Pancreas (tissue), 10 donors: Measurements from ENCODE around the gene GRIP2. TPM values are rescaled to one million over a fixed set of nuclear protein-coding genes. Genes with fewer than 3 reads are reported as not detected.

Experiments
- ATAC-seq, 4 donors: fragments of 200-7000 bp; cut with Tn5 transposase; one replicate each; pipeline versions ENCODE4 v1.8.0 to v1.9.1; 2020; ENCODE audit warnings: mild to moderate bottlenecking in 4 of 4, moderate library complexity in 4 of 4
- DNase-seq, 6 donors: peaks; one replicate each; pipeline ENCODE4 v3.0.0-alpha.2; 2020
- FAIRE-seq: peaks from 2 replicates; lab custom pipeline; 2012; peaks lifted over from hg19 to GRCh38; lab: Jason Lieb, UNC
- H3K27ac ChIP-seq, 4 donors: fragments of 200-600 bp; sonication (generic); 1 replicate in 3 of 4; 2 replicates in 1 of 4; pipeline versions ENCODE4 v1.5.0 to v1.8.0; 2020
- H3K27me3 ChIP-seq, 4 donors: fragments of 200-600 bp; one replicate each; pipeline ENCODE4 v1.8.0; 2021
- H3K36me3 ChIP-seq, 3 donors: fragments of 200-600 bp; sonication (generic) in 1 of 3; one replicate each; pipeline versions ENCODE4 v1.5.0 to v1.8.0; 2020 to 2021
- H3K4me1 ChIP-seq, 3 donors: fragments of 200-600 bp; one replicate each; pipeline ENCODE4 v1.8.0; 2021
- H3K4me3 ChIP-seq, 4 donors: fragments of 200-600 bp; sonication (generic) in 2 of 4; one replicate each; pipeline versions ENCODE4 v1.5.0 to v1.8.0; 2020 to 2021
- H3K9me3 ChIP-seq, 4 donors: fragments of 200-600 bp; one replicate each; pipeline ENCODE4 v1.8.0; 2021
- WGBS, 2 donors: extraction: QIAGEN DNeasy Blood & Tissue Kit; methylation state at CpG; one replicate each; pipeline ENCODE4 v1.1.7; 2013; 5-methylcytosine and 5-hydroxymethylcytosine counted together
- intact Hi-C, 3 donors: fragments of 100-400 bp; cut with DNase I; formaldehyde crosslinking; loops; one replicate each; pipeline versions ENCODE4 v1.11.1 to v1.14.2; 2022
- polyA plus RNA-seq, 2 donors: library from polyadenylated mRNA; stranded (reverse); fragments of 200-250 nt; gene quantifications; one replicate each; pipeline ENCODE4 v1.2.3, GENCODE V29; 2013
- total RNA-seq, 6 donors: library from RNA; stranded (reverse); fragmentation: NEBNext Ultra II Directional in 4 of 6; extraction: Animal tissue kit (Norgen Biotek cat#: 25700) in 4 of 6; gene quantifications; one replicate each; pipeline versions ENCODE4 v1.2.1 to v1.2.4, GENCODE V29; 2021 to 2023
- TF ChIP-seq, protein P1 (sequence below), 4 donors: fragments of 200-600 bp; sonication (generic) in 3 of 4; IDR thresholded peaks; one replicate each; pipeline versions ENCODE4 v1.5.0 to v1.8.0; 2021; ENCODE audit warnings: antibody characterized with exemption in 4 of 4
- donor health status: healthy with polysubstance abuse.
- donor health status: DM: no; HTN: no; CAD: no; lungs with moderate emphysema.
- donor health status: DM: no; HTN: no; CAD: no.
- donor health status: control.
- donor health status: control.
- donor health status: Bipolar disorder and iron deficiency.
- donor health status: DM: yes; HTN: yes; CAD: no.
- donor health status: DM: no; HTN: no; CAD: no.
- donor health status: DM: no; HTN: no; CAD: no.
- donor health status: DM: yes; HTN: yes; CAD: no.

GRIP2 gene
- total and polyA plus RNA-seq, 8 donors = 0.16 to 0.94 (median 0.35) TPM

DNA sequence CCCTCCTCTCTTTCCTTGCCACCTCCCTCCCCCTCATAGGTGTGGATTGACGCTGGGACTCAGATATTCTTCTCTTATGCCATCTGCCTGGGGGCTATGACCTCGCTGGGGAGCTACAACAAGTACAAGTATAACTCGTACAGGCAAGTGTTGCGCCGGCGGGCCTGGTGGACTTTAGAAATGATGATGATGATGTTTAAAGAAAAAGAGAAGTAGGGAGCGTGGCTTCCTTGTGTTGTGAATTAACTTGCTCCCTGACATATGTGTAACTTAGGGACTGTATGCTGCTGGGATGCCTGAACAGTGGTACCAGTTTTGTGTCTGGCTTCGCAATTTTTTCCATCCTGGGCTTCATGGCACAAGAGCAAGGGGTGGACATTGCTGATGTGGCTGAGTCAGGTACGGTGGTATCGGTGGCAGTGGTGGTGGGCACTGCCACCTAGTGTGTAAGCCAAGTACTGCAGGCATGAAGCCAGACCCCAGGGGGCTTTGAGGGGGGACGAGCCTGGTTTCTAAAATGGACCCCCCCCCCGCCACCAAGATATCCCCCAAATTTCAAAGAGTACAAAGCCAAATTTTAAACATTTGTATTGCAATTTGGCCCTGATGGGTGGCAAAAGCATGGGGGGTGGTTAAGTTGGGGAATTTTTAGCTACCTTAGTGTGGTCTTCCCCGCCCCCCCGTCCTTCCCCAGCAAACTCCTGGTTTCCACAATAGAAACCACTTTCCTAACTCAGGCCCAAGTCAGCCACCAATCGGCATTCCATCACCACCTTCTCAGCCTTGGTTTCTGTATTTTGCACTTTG, 72.1 kb downstream of the GRIP2 start:
- DNase-seq (peak in 3 of 6 donors; percentile 47 to 57 (median 48)), ATAC-seq (peak; percentile 55 to 92 (median 86)), FAIRE-seq (no peak)
- Histone ChIP-seq H3K4me1 (no peaks in the 10 kb centered on the region), H3K27me3 (no peaks in the 10 kb centered on the region), H3K36me3 (no peaks in the 10 kb centered on the region), H3K9me3 (no peaks in the 10 kb centered on the region), H3K4me3 (no peak overlapping the region), H3K27ac (no peak overlapping the region)
- 33 to 50% methylated on average over 15 of the region's 15 CpGs for WGBS, 2 donors
- intact Hi-C loops = loop anchor here in 2 of 3 donors (2.0 to 10.0 kb wide), 4 partner anchors 205 to 573 kb away; no protein-coding TSS in a partner anchor
- TF ChIP-seq, protein P1, sequence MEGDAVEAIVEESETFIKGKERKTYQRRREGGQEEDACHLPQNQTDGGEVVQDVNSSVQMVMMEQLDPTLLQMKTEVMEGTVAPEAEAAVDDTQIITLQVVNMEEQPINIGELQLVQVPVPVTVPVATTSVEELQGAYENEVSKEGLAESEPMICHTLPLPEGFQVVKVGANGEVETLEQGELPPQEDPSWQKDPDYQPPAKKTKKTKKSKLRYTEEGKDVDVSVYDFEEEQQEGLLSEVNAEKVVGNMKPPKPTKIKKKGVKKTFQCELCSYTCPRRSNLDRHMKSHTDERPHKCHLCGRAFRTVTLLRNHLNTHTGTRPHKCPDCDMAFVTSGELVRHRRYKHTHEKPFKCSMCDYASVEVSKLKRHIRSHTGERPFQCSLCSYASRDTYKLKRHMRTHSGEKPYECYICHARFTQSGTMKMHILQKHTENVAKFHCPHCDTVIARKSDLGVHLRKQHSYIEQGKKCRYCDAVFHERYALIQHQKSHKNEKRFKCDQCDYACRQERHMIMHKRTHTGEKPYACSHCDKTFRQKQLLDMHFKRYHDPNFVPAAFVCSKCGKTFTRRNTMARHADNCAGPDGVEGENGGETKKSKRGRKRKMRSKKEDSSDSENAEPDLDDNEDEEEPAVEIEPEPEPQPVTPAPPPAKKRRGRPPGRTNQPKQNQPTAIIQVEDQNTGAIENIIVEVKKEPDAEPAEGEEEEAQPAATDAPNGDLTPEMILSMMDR (IDR thresholded peaks at IDR 0.05) = peak; percentile 61 to 92 (median 78)

DNA sequence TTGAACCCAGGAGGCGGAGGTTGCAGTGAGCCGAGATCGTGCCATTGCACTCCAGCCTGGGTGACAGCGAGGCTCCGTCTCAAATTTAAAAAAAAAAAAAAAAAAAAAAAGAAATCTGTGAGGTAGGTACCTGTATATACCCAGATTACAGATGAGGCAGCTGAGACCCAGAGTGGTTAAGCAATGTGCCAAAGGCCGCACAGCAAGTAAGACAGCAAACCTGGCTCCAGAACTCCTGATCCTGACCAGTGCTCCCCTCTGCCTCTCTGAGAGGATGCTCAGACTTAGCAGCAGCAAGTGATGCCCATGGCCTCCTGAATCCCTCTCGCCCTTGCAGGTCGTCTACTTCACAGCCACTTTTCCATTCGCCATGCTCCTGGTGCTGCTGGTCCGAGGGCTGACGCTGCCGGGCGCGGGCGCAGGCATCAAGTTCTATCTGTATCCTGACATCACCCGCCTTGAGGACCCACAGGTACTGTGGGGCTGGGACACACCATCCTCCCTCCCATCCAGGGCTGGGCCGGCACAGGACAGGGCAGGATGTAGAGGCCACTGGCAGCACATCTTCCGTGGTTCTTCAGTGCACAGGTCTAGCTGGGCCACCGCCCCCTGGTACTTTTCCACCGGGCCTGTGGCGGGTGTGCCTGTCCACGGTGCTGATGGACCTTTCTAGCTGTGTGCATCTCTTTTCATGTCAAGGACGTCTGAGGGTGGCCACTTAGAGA, 73.8 kb downstream of the GRIP2 start:
- WGBS, 2 donors = 77 to 83% methylated on average over 23 of the region's 23 CpGs
- no peaks in the 10 kb centered on the region for H3K27me3 ChIP-seq
- DNase-seq (peak in 1 of 6 donors; percentile 53), FAIRE-seq (no peak), ATAC-seq (no peak)
- H3K4me3 ChIP-seq = no peak overlapping the region
- TF ChIP-seq, protein P1 (IDR thresholded peaks at IDR 0.05) = no peak
- intact Hi-C loops = loop anchor here in 2 of 3 donors (2.0 to 10.0 kb wide), 4 partner anchors 204 to 572 kb away; no protein-coding TSS in a partner anchor
- H3K27ac ChIP-seq = no peak overlapping the region
- no peaks in the 10 kb centered on the region for H3K36me3 ChIP-seq
- H3K4me1 ChIP-seq = peaks cover 0 to 2% (median 0%) of the 10 kb centered on the region in 3 donors
- no peaks in the 10 kb centered on the region for H3K9me3 ChIP-seq

DNA sequence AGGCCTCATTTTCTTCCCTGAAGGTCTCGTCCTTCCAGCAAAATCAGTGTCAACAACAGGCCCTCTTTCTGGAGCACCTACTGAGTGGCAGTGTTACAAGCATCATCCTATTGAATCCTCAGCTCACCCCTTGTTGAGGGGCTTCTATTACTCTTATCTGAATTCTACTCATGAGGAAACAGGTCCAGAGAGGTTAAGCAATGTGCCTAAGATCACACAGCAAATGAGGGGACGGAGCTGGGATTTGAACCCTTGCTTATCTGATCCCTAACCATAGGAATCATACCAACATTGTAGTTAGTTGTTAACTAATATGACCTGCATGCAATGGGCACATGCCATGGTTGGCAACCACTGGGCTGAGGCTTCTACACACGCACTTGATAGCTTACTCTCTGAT, 74.7 kb downstream of the GRIP2 start:
- FAIRE-seq = no peak
- ATAC-seq = no peak
- Histone ChIP-seq H3K4me3 (no peak overlapping the region), H3K27me3 (no peaks in the 10 kb centered on the region), H3K27ac (no peak overlapping the region), H3K9me3 (no peaks in the 10 kb centered on the region), H3K36me3 (no peaks in the 10 kb centered on the region), H3K4me1 (peaks cover 0 to 11% (median 0%) of the 10 kb centered on the region in 3 donors)
- TF ChIP-seq, protein P1 (IDR thresholded peaks at IDR 0.05) = no peak
- 81 to 86% methylated on average over 3 of the region's 3 CpGs for WGBS, 2 donors
- peak in 1 of 6 donors; percentile 8 for DNase-seq
- intact Hi-C loops = loop anchor here in 2 of 3 donors (5.0 to 10.0 kb wide), 3 partner anchors 261 to 571 kb away; no protein-coding TSS in a partner anchor

DNA sequence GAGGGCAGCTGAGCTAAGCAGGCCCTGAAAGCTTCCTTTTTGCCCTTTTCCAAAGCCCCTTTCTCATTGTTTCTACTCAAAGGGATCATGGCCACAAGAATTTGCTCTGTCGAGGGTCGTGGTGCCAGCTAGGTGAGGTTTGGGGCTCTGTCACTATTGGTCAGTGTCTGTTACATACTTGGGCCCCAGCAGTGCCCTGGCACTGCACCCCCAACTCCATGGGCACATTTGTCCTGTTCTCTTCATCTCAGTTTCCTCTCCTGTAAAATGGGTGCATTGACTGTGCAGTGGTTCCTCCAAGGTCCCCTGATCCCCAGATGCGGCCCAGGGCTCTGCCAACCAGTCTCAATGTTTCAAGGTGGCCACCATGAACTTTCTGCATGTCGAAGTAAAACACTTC, 75.6 kb downstream of the GRIP2 start:
- H3K27ac ChIP-seq = no peak overlapping the region
- TF ChIP-seq, protein P1 (IDR thresholded peaks at IDR 0.05) = no peak
- FAIRE-seq (no peak), DNase-seq (no peak), ATAC-seq (no peak)
- H3K27me3 ChIP-seq = no peaks in the 10 kb centered on the region
- intact Hi-C loops = loop anchor here in 1 of 3 donors (5.0 to 10.0 kb wide), 3 partner anchors 202 to 570 kb away; no protein-coding TSS in a partner anchor
- no peak overlapping the region for H3K4me3 ChIP-seq
- no peaks in the 10 kb centered on the region for H3K9me3 ChIP-seq
- 75 to 80% methylated on average over 4 of the region's 4 CpGs for WGBS, 2 donors
- no peaks in the 10 kb centered on the region for H3K36me3 ChIP-seq
- peaks cover 0 to 13% (median 0%) of the 10 kb centered on the region in 3 donors for H3K4me1 ChIP-seq
